ENCODE data around the gene LIN28B. TPM values are rescaled to one million over a fixed set of nuclear protein-coding genes. Genes with fewer than 3 reads are reported as not detected.

LIN28B gene
- polyA plus RNA-seq, 2 of the 4 experiments (the other 2 are of a cell fraction), result 3.6 to 7.2 TPM

DNA sequence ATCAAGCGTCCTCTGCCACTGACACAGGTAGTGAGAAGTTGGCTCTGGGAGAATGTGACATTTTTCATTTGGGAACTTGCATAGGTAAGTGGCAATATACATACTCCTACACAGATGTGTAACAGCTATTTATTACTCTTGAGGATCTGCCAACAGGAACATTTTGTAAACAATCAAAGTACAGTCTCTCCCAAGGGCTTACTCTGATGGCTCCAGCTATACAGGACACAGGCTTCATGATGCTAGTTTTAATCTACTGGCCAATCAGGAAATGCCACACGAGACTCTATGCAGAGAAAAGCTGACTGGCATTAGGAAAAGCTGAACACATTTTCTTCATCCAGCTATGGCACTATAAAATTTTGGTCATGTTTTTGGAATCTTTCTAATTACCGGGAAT is 165.1 kb downstream of the LIN28B start:
- no peak for FAIRE-seq

GRCh38 chr6:105122717-105123116 is 165.8 kb downstream of the LIN28B start:
- Histone ChIP-seq H3K27ac (no peak overlapping the region), H3K9me3 (no peaks in the 10 kb centered on the region), H3K4me3 (no peak overlapping the region), H3K4me1 (no peaks in the 10 kb centered on the region), H3K4me2 (no peak overlapping the region)
- no peak for TF ChIP-seq EHF (CRISPR knock-in tag; IDR thresholded peaks at IDR 0.05)
- ATAC-seq (no peak), FAIRE-seq (no peak), DNase-seq (ENCODE audit: low read depth in 1 of 2, low spot score in 1 of 2) (no peak)
- ChIA-PET CTCF (interaction anchor here (1.1 kb wide), 1 partner anchor 35 kb away, joined by 3 read pairs; no protein-coding TSS in a partner anchor), POLR2A (no interaction called here)
- WGBS (ENCODE audit: missing lambda C conversion rate), result 69% methylated on average over 6 of the region's 6 CpGs

More for the DNA sequence above, 165.1 kb downstream of the LIN28B start:
- Histone ChIP-seq H3K27ac (no peak overlapping the region), H3K4me2 (no peak overlapping the region), H3K4me1 (no peaks in the 10 kb centered on the region), H3K4me3 (no peak overlapping the region), H3K9me3 (no peaks in the 10 kb centered on the region)
- DNase-seq (ENCODE audit: low read depth in 1 of 2, low spot score in 1 of 2), result no peak
- no peak for TF ChIP-seq EP300 (IDR thresholded peaks at IDR 0.05)
- no peak for TF ChIP-seq SREBF2 (IDR thresholded peaks at IDR 0.05)
- no peak for TF ChIP-seq HOXB13 (CRISPR knock-in tag; IDR thresholded peaks at IDR 0.05; ENCODE audit: low read depth)
- no peak for TF ChIP-seq EHMT2 (IDR thresholded peaks at IDR 0.05; ENCODE audit: low read depth)
- no peak for TF ChIP-seq MYC (IDR thresholded peaks at IDR 0.05; ENCODE audit: borderline replicate concordance, low read length)
- WGBS (ENCODE audit: missing lambda C conversion rate), result 86% methylated on average over 3 of the region's 3 CpGs
- ChIA-PET POLR2A (no interaction called here), CTCF (interaction anchor here (1.1 to 1.3 kb wide), 3 partner anchors 15 to 44 kb away, joined by 3 to 4 read pairs (median 3); a partner anchor contains a TSS)
- no peak for ATAC-seq

Small RNA genes lying within 50 kb of the gene (small RNA-seq; reads per million reads assigned to genes)
- 0 to 6.4 (median 0) reads per million in 6 experiments for gene RNU6-1106P

Other genes starting within 250 kb of the LIN28B start
- gene HACE1, start 97.2 kb upstream of the LIN28B start, polyA plus RNA-seq (2011; rRNA removed), result 7.7 and 9.7 TPM in 2 replicates
- gene HACE1, start 97.2 kb upstream of the LIN28B start, polyA plus RNA-seq (2017; fragmentation: RNase III; extraction: RNeasy Plus Mini Kit Qiagen cat#74134 plus additional on column Dnase treatment), result 3.1 to 3.4 TPM (median 3.4 TPM) in 3 replicates
- gene POPDC3, start 222.9 kb downstream of the LIN28B start, polyA plus RNA-seq (2011; rRNA removed), result 54.9 and 55.9 TPM in 2 replicates
- gene POPDC3, start 222.9 kb downstream of the LIN28B start, polyA plus RNA-seq (2017; fragmentation: RNase III; extraction: RNeasy Plus Mini Kit Qiagen cat#74134 plus additional on column Dnase treatment), result 19.7 to 21.9 TPM (median 19.9 TPM) in 3 replicates